H1 (cell line): ENCODE measurements around the gene ICOSLG. TPM values are rescaled to one million over a fixed set of nuclear protein-coding genes. Genes with fewer than 3 reads are reported as not detected.

Experiments
- ATF3 ChIP-seq: IDR thresholded peaks from 2 replicates; pipeline ENCODE4 v1.6.1; 2011; ENCODE audit warnings: low read depth, mild to moderate bottlenecking, low read length; ENCODE audit not compliant: insufficient read depth
- EZH2 ChIP-seq: fragments of 200-600 bp; sonication (generic); IDR thresholded peaks from 2 replicates; pipeline ENCODE4 v1.7.1; 2012; ENCODE audit warnings: low read depth, mild to moderate bottlenecking, moderate library complexity, low read length, inconsistent platforms; ENCODE audit not compliant: severe bottlenecking
- KDM5A ChIP-seq: fragments of 200-600 bp; IDR thresholded peaks from 2 replicates; pipeline ENCODE4 v1.7.1; 2012; ENCODE audit warnings: mild to moderate bottlenecking, low read length, inconsistent platforms, mixed read lengths
- NRF1 ChIP-seq: IDR thresholded peaks from 2 replicates; pipeline ENCODE4 v1.6.1; 2011; ENCODE audit warnings: mild to moderate bottlenecking, low read depth, low read length, improper control_type of control experiment
- SP4 ChIP-seq: IDR thresholded peaks from 2 replicates; pipeline ENCODE4 v1.6.1; 2012; ENCODE audit warnings: low read length, inconsistent platforms
- TCF12 ChIP-seq: IDR thresholded peaks from 2 replicates; pipeline ENCODE4 v1.6.1; 2011; ENCODE audit warnings: low read depth, mild to moderate bottlenecking, low read length
- polyA plus RNA-seq, 7 experiments: library from polyadenylated mRNA; depleted of rRNA in 3 of 7; stranded (reverse) in 5 of 7; unstranded in 2 of 7; fragments of >200 nt in 5 of 7; fragments of 200-250 nt in 2 of 7; gene quantifications; 1 replicate in 5 of 7; 2 replicates in 1 of 7; 4 replicates in 1 of 7; pipeline versions ENCODE4 v1.2.1 to v1.2.3, GENCODE V29; 2011 to 2013; ENCODE audit warnings: missing spikeins in 2 of 7, mixed read lengths in 2 of 7
- total RNA-seq: library from RNA; stranded (reverse); fragmentation: NEBNext Ultra II Directional; extraction: Animal tissue kit (Norgen Biotek cat#: 25700); gene quantifications from 2 replicates; pipeline ENCODE4 v1.2.1, GENCODE V29; 2021

Gene ICOSLG
- total and polyA plus RNA-seq, 2 of the 8 experiments (the other 6 are each of a cell fraction or from before 2014, with no cell fraction given), result 2.3 to 5.5 TPM

GRCh38 chr21:44272284-44272858 lies 31.6 kb upstream of the ICOSLG start (continued):
- TF ChIP-seq EZH2, result no peak
- TF ChIP-seq KDM5A, result no peak
- TF ChIP-seq NRF1, result no peak
- TF ChIP-seq ATF3, result no peak
- no peak for TF ChIP-seq SP4
- no peak for TF ChIP-seq TCF12
